HepG2 (cell line): ENCODE results near the gene SLC6A12. TPM values are rescaled to one million over a fixed set of nuclear protein-coding genes. Genes with fewer than 3 reads are reported as not detected.

Experiments used
- ATAC-seq: fragments of 200-7000 bp; cut with Tn5 transposase; 3 replicates; pipeline ENCODE4 v1.9.1; 2020; ENCODE audit warnings: mild to moderate bottlenecking, moderate library complexity
- BruUV-seq: library from RNA; stranded (reverse); fragments of 400-500 nt; replicated peaks from 2 replicates; lab custom pipeline; 2021; lab: Mats Ljungman, UMichigan
- CTCF ChIA-PET: fragments of 300-600 bp; formaldehyde crosslinking; extraction: SDS; loops from one replicate; lab custom pipeline; 2021; ENCODE audit warnings: low total read pairs, inconsistent platforms, low intra/inter-chr PET ratio; lab: Yijun Ruan, JAX
- POLR2A ChIA-PET: fragments of 350-600 bp; sonication (Branson Sonifier 250); formaldehyde crosslinking; loops from one replicate; lab custom pipeline; 2020; ENCODE audit warnings: antibody characterized with exemption, inconsistent platforms; lab: Yijun Ruan, JAX
- DNase-seq: peaks from one replicate; pipeline ENCODE4 v3.0.0-alpha.2; 2015; ENCODE audit warnings: low spot score
- FAIRE-seq: peaks from 3 replicates; lab custom pipeline; 2011; peaks lifted over from hg19 to GRCh38; lab: Jason Lieb, UNC
- H2AFZ ChIP-seq: one replicate; pipeline ENCODE4 v1.6.1; 2011; ENCODE audit warnings: low read length, inconsistent platforms
- H3K27ac ChIP-seq: fragments of 300-600 bp; 3 replicates; pipeline ENCODE4 v1.8.0; 2011; ENCODE audit warnings: mixed run types, mild to moderate bottlenecking, mixed read lengths, low read length, inconsistent platforms; ENCODE audit not compliant: insufficient read depth; ENCODE audit errors: extremely low read length
- H3K27me3 ChIP-seq, 2 experiments: fragments of 200-600 bp in 1 of 2; 2 replicates in 1 of 2; 3 replicates in 1 of 2; pipeline versions ENCODE4 v1.6.0 to v1.8.0; 2011; ENCODE audit warnings: low read length in 2 of 2, mild to moderate bottlenecking in 2 of 2, moderate library complexity in 2 of 2, inconsistent platforms in 1 of 2; ENCODE audit not compliant: insufficient read depth in 2 of 2, control insufficient read depth in 1 of 2
- H3K36me3 ChIP-seq, 2 experiments: fragments of 200-600 bp in 1 of 2; replicated peaks in 1 of 2; 2 replicates in 1 of 2; 3 replicates in 1 of 2; pipeline versions ENCODE4 v1.5.1 to v1.8.0; 2011; ENCODE audit warnings: low read length in 2 of 2, inconsistent platforms in 1 of 2; ENCODE audit not compliant: insufficient read depth in 2 of 2, control insufficient read depth in 1 of 2
- H3K4me1 ChIP-seq: 2 replicates; pipeline ENCODE4 v1.5.1; 2012; ENCODE audit warnings: low read length, inconsistent platforms; ENCODE audit not compliant: insufficient read depth
- H3K4me2 ChIP-seq: 2 replicates; pipeline ENCODE4 v1.6.0; 2011; ENCODE audit warnings: low read depth, low read length, inconsistent platforms
- H3K4me3 ChIP-seq, 3 experiments: fragments of 200-600 bp in 1 of 3; sonication (generic), shearing (Covaris generic) in 1 of 3; replicated peaks in 1 of 3; 2 replicates each; pipeline ENCODE4 v1.5.1; 2011 to 2016; ENCODE audit warnings: low read length in 3 of 3, inconsistent platforms in 2 of 3, low read depth in 2 of 3, mild to moderate bottlenecking in 2 of 3, control low read depth in 1 of 3, mixed read lengths in 1 of 3; ENCODE audit not compliant: insufficient read depth in 1 of 3
- H3K79me2 ChIP-seq: one replicate; pipeline ENCODE4 v1.6.1; 2011; ENCODE audit warnings: low read length, inconsistent platforms; ENCODE audit not compliant: insufficient read depth
- H3K9ac ChIP-seq: 2 replicates; pipeline ENCODE4 v1.6.0; 2011; ENCODE audit warnings: mild to moderate bottlenecking, low read depth, low read length, inconsistent platforms; ENCODE audit not compliant: insufficient read depth
- H3K9me3 ChIP-seq: 2 replicates; pipeline ENCODE4 v1.5.1; 2012; ENCODE audit warnings: mild to moderate bottlenecking, low read length
- H4K20me1 ChIP-seq: 2 replicates; pipeline ENCODE4 v1.6.0; 2011; ENCODE audit warnings: inconsistent platforms, mild to moderate bottlenecking, low read length, moderate library complexity; ENCODE audit not compliant: insufficient read depth
- FOSL2 ChIP-seq: sonication (generic); formaldehyde crosslinking; IDR thresholded peaks from 2 replicates; pipeline ENCODE4 v1.4.0; 2020; ENCODE audit warnings: missing genetic modification reagents
- HNF1B ChIP-seq: sonication (generic); formaldehyde crosslinking; IDR thresholded peaks from 2 replicates; pipeline ENCODE4 v1.5.1; 2020; ENCODE audit warnings: mild to moderate bottlenecking, moderate library complexity, missing genetic modification reagents
- HOXA7 ChIP-seq: sonication (generic); formaldehyde crosslinking; IDR thresholded peaks from 2 replicates; pipeline ENCODE4 v1.8.1; 2022; ENCODE audit warnings: mild to moderate bottlenecking, missing genetic modification reagents, moderate library complexity
- KIAA2018 ChIP-seq: sonication (generic); formaldehyde crosslinking; IDR thresholded peaks from 2 replicates; pipeline ENCODE4 v1.5.0; 2020; ENCODE audit warnings: mild to moderate bottlenecking, missing genetic modification reagents, borderline replicate concordance
- ZFP62 ChIP-seq: sonication (generic); formaldehyde crosslinking; IDR thresholded peaks from 2 replicates; pipeline ENCODE4 v1.4.0; 2020; ENCODE audit warnings: missing genetic modification reagents
- ZNF552 ChIP-seq: sonication (generic); formaldehyde crosslinking; IDR thresholded peaks from 2 replicates; pipeline ENCODE4 v1.9.0; 2022; ENCODE audit warnings: missing genetic modification reagents, mild to moderate bottlenecking, borderline replicate concordance
- ZNF691 ChIP-seq: sonication (generic); formaldehyde crosslinking; IDR thresholded peaks from 2 replicates; pipeline ENCODE4 v1.4.0; 2020; ENCODE audit warnings: missing genetic modification reagents, low read depth, mild to moderate bottlenecking, borderline replicate concordance
- ZNF781 ChIP-seq: sonication (generic); formaldehyde crosslinking; IDR thresholded peaks from 2 replicates; pipeline ENCODE4 v1.5.1; 2020; ENCODE audit warnings: borderline replicate concordance, mild to moderate bottlenecking, missing genetic modification reagents; ENCODE audit errors: not compliant biosample characterization
- ZNF788 ChIP-seq: sonication (generic); formaldehyde crosslinking; IDR thresholded peaks from 2 replicates; pipeline ENCODE4 v1.5.0; 2020; ENCODE audit warnings: mild to moderate bottlenecking, missing genetic modification reagents, borderline replicate concordance
- WGBS: methylation state at CpG from one replicate; pipeline ENCODE4 v1.1.6; 2017; ENCODE audit warnings: low lambda C conversion rate; 5-methylcytosine and 5-hydroxymethylcytosine counted together
- in situ Hi-C: cut with HindIII; loops from 2 replicates; pipeline ENCODE4 v1.10.0; 2017; ENCODE audit warnings: low pct_unique_long_range_greater_than_20kb; ENCODE audit not compliant: extremely low pct_ligation_motif_present
- intact Hi-C: fragments of 100-400 bp; cut with micrococcal nuclease; formaldehyde crosslinking; loops from one replicate; pipeline ENCODE4 v1.10.0; 2022; ENCODE audit not compliant: unreplicated experiment
- polyA plus RNA-seq, 8 experiments: library from polyadenylated mRNA; depleted of rRNA in 3 of 8; stranded (reverse) in 7 of 8; unstranded in 1 of 8; fragments of >200 nt; fragmentation: Illumina TruSeq in 4 of 8; extraction: Trizol in 4 of 8; gene quantifications; 2 replicates each; pipeline versions ENCODE4 v1.2.1 to v1.2.3, GENCODE V29; 2011 to 2016; ENCODE audit warnings: low read depth in 4 of 8, missing spikeins in 1 of 8, mixed read lengths in 1 of 8; ENCODE audit not compliant: insufficient read depth in 1 of 8
- total RNA-seq, 5 experiments: library from RNA; depleted of rRNA; stranded (reverse); fragments of >200 nt; fragmentation: Illumina TruSeq; extraction: Trizol; gene quantifications; 2 replicates each; pipeline ENCODE4 v1.2.3, GENCODE V29; 2016; ENCODE audit warnings: low read depth in 1 of 5

Gene SLC6A12
- total and polyA plus RNA-seq, 2 of the 13 experiments (the other 11 are each of a cell fraction or from before 2014, with no cell fraction given): 3.7 to 18.8 TPM

- no peak for TF ChIP-seq HNF1B (CRISPR knock-in tag)
- no peak for TF ChIP-seq FOSL2 (CRISPR knock-in tag)
- TF ChIP-seq ZNF552: no peak
- no peak for TF ChIP-seq ZFP62 (CRISPR knock-in tag)
- no peak for TF ChIP-seq ZNF781
- TF ChIP-seq ZNF691 (CRISPR knock-in tag): no peak
- no peak for TF ChIP-seq ZNF788 (CRISPR knock-in tag)
Observed at GRCh38 chr12:238116-238515, 24.2 kb upstream of the SLC6A12 start (continued).

- Histone ChIP-seq H3K27me3 (no peaks in the 10 kb centered on the region; a peak in 1 of 5 replicates), H3K4me1 (peaks cover 46% of the 10 kb centered on the region), H3K9me3 (peaks cover 4% of the 10 kb centered on the region; the same call in 1 of the 2 replicates), H4K20me1 (no peaks in the 10 kb centered on the region), H3K79me2 (no peaks in the 10 kb centered on the region), H3K9ac (peak overlapping the region; percentile 65), H3K4me2 (peak overlapping the region; percentile 91), H3K27ac (peak overlapping the region; percentile 82), H3K36me3 (no peaks in the 10 kb centered on the region), H3K4me3 (peak overlapping the region; percentile 36 to 61 (median 42); a peak in 5 of 6 replicates), H2AFZ (no peak overlapping the region)
- ATAC-seq (peak; percentile 90), FAIRE-seq (peak; percentile 81), DNase-seq (peak; percentile 66)
- intact Hi-C loops (no loop called here), in situ Hi-C loops (no loop called here)
- 9% methylated on average over 6 of the region's 13 CpGs for WGBS
- CTCF ChIA-PET: no interaction called here
- POLR2A ChIA-PET: interaction anchor here (0.6 to 1.7 kb wide), 6 partner anchors 14 to 27 kb away, joined by 3 to 12 read pairs (median 4); partner anchors contain the start of gene SLC6A12
- TSS peak; percentile 93 for BruUV-seq
- TF ChIP-seq HOXA7 (CRISPR knock-in tag) (no peak), KIAA2018 (CRISPR knock-in tag) (no peak)
Observed at GRCh38 chr12:237026-237815, 23.3 kb upstream of the SLC6A12 start.
